Measurements from ENCODE around the gene LDLRAD4. TPM values are rescaled to one million over a fixed set of nuclear protein-coding genes. Genes with fewer than 3 reads are reported as not detected.

Gene LDLRAD4
- polyA plus RNA-seq, 12 donors: 9.1 to 19.0 (median 11.9) TPM; not detected in 1

GRCh38 chr18:13303756-13304364, 85.3 kb downstream of the LDLRAD4 start:
- no peak for DNase-seq

- no peak for DNase-seq
These were observed 86.7 kb downstream of the LDLRAD4 start for GRCh38 chr18:13305301-13305700.

- DNase-seq: no peak
These were observed 88.0 kb downstream of the LDLRAD4 start for GRCh38 chr18:13306583-13306982.

- DNase-seq: no peak
These were observed 89.8 kb downstream of the LDLRAD4 start for GRCh38 chr18:13308369-13308768.

- DNase-seq: no peak
These were observed 90.6 kb downstream of the LDLRAD4 start for GRCh38 chr18:13309031-13309747.

GRCh38 chr18:13309748-13310670, 91.4 kb downstream of the LDLRAD4 start:
- DNase-seq: no peak

GRCh38 chr18:13311193-13311592, 92.6 kb downstream of the LDLRAD4 start:
- no peak for DNase-seq

- DNase-seq: no peak
These were observed 94.0 kb downstream of the LDLRAD4 start for GRCh38 chr18:13312515-13312914.

GRCh38 chr18:13313006-13313686, 94.6 kb downstream of the LDLRAD4 start:
- no peak for DNase-seq

- DNase-seq: no peak
These were observed 96.4 kb downstream of the LDLRAD4 start for GRCh38 chr18:13315000-13315399.

GRCh38 chr18:13316063-13316462, 97.5 kb downstream of the LDLRAD4 start:
- DNase-seq: no peak

- no peak for DNase-seq
These were observed 99.2 kb downstream of the LDLRAD4 start for GRCh38 chr18:13317801-13318200.

- DNase-seq: no peak
These were observed 100.4 kb downstream of the LDLRAD4 start for GRCh38 chr18:13318731-13319501.

GRCh38 chr18:13319629-13320028, 101.1 kb downstream of the LDLRAD4 start:
- DNase-seq: no peak

- no peak for DNase-seq
These were observed 101.5 kb downstream of the LDLRAD4 start for GRCh38 chr18:13320096-13320495.

- no peak for DNase-seq
These were observed 102.4 kb downstream of the LDLRAD4 start for GRCh38 chr18:13320891-13321425.

GRCh38 chr18:13321923-13322322, 103.4 kb downstream of the LDLRAD4 start:
- DNase-seq: no peak

GRCh38 chr18:13323186-13323585, 104.6 kb downstream of the LDLRAD4 start:
- no peak for DNase-seq

GRCh38 chr18:13324880-13325279, 106.3 kb downstream of the LDLRAD4 start:
- no peak for DNase-seq

GRCh38 chr18:13328213-13328612, 109.7 kb downstream of the LDLRAD4 start:
- DNase-seq: no peak

- DNase-seq: no peak
These were observed 112.4 kb downstream of the LDLRAD4 start for GRCh38 chr18:13330996-13331395.

Data from muscle of arm (tissue), 12 donors.